K562 treated with DMSO at 1 percent for 12 hours (cell line): ENCODE data around the gene SOWAHB. TPM values are rescaled to one million over a fixed set of nuclear protein-coding genes. Genes with fewer than 3 reads are reported as not detected.

Experiments
- total RNA-seq: library from RNA; unstranded; fragments of 300-600 nt; gene quantifications from 2 replicates; pipeline ENCODE4 v1.2.3, GENCODE V29; 2022; ENCODE audit not compliant: insufficient read depth

Gene SOWAHB, protein sequence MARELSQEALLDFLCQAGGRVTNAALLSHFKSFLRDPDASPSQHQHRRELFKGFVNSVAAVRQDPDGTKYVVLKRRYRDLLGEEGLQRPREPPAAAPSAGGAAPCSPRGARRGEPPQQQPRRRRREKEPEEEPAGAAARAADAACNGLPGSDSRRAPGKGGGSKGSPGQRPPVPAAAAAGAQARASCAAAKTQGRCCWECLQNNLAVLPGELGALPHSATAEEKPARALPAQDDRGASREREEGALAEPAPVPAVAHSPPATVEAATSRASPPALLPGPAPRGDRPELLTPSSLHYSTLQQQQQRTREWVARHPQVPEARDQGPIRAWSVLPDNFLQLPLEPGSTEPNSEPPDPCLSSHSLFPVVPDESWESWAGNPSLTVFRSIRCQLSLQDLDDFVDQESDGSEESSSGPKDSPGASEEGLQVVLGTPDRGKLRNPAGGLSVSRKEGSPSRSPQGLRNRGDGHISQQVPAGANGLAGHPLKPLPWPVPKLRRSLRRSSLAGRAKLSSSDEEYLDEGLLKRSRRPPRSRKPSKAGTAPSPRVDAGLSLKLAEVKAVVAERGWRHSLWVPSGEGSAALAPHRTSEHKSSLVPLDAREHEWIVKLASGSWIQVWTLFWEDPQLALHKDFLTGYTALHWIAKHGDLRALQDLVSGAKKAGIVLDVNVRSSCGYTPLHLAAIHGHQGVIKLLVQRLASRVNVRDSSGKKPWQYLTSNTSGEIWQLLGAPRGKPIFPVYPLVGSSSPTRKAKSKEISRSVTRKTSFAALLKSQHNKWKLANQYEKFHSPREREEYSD
- total RNA-seq = not detected in 2 replicates

DNA sequence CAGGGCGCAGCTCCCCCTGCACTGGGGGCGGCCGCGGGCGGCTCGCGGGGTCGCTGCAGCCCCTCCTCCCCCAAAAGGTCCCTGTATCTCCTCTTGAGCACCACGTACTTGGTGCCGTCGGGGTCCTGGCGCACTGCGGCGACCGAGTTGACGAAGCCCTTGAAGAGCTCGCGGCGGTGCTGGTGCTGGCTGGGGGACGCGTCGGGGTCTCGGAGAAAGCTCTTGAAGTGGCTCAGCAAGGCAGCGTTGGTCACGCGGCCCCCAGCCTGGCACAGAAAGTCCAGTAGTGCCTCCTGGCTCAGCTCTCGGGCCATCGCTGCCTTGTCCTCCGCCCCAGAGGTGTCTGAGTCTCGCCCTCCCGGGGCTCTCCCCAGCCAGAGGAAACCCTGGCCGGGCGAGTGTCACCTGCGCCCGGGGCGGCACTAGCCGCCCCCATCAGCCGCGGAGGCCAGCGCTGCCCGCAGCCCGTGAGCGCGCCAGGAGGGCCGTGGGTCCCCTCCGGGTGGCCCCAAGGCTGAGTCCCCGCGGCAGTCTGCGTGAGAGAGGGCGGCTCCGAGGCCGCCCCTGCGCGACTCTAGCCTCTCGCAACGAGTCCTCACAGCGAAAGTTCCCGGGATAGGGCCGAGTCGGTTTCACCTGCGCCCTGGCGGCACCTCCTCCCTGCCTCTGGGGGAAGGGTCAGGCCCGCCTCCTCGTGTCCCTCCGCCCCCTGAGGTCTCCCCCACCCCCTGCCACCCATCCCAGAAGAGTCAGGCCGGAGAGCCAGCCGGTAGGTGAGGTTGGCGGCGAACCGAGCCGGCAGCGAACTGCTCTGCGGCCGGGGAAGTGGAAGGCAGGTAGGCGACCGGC, at the start of gene SOWAHB:
TSS of gene SOWAHB (minus strand) at position 609 of the 849 bp plus-strand sequence. CDS start at position 314, 295 bp downstream.

Other genes starting within 250 kb of the SOWAHB start
- gene SEPTIN11, start 51.6 kb upstream of the SOWAHB start, total RNA-seq = 29.6 and 38.5 TPM in 2 replicates
- gene CCNI, start 177.8 kb upstream of the SOWAHB start, total RNA-seq = 84.7 and 201 TPM in 2 replicates